ENCODE measurements around the gene LIG3. TPM values are rescaled to one million over a fixed set of nuclear protein-coding genes. Genes with fewer than 3 reads are reported as not detected.
"Not testable (repeated sequence)": the region's sequence is repeated elsewhere in the genome, so short reads cannot be mapped to it uniquely, and the experiment has no call there.

Gene LIG3
- total RNA-seq (2014; rRNA removed; shearing (Covaris generic)) = 20.9 and 27.9 TPM in 2 replicates

DNA sequence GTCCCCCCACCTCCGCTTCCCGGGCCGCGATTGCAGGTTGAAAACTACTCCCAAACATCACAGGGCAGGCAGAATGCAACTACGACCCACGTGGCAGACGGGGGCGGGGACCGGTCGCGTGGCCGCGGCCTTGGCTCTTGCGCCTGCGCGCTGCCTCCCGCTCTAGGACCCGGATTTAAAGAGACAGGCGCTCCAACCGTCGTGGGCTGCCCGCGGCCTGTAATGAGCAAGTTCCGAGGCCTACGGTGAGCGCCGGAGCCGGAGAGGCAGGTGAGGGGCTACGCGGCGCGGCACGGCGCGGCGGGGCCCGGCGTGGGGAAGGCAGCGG, at the start of gene LIG3:
LIG3 (plus strand) TSS at position 160 of the 328 bp plus-strand sequence. CDS start 2,494 bp downstream, outside the sequence.
- peak; percentile 88 for DNase-seq (ENCODE audit: low read depth)

GRCh38 chr17:34950780-34951179, 29.5 kb upstream of the LIG3 start:
- not testable (repeated sequence) for DNase-seq (ENCODE audit: low read depth)

- no peak for DNase-seq (ENCODE audit: low read depth)
Observed at GRCh38 chr17:34958438-34958837, 21.9 kb upstream of the LIG3 start.

GRCh38 chr17:34961093-34961911, 19.0 kb upstream of the LIG3 start, which contains the start of the genes CCT6B and ZNF830:
CCT6B (minus strand) TSS chr17:34961460; CDS start chr17:34961393, 67 bp downstream.
ZNF830 (plus strand) TSS chr17:34961540; CDS start chr17:34961567, 27 bp downstream.
- peak; percentile 91 for DNase-seq (ENCODE audit: low read depth)

DNA sequence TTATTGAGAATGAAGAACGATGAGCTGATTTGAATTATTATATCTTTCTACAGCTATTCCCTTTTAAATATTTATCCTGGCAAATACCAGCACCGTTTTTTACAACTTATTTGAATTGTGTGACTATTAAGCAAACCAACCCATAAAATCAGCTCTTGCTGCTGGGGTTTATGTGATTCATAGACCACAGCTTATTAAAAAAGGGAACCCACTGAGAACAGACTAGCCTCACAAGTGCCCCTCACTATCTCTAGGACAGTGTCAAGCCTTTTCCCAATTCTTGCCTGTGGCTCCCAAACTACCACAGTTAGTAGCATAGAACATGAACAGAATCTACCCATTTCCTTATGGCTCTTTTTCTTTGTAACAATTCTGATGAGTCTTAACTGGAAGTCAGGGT, 6.1 kb upstream of the LIG3 start:
- no peak for DNase-seq (ENCODE audit: low read depth)

GRCh38 chr17:34974794-34975785, 5.2 kb upstream of the LIG3 start:
- DNase-seq (ENCODE audit: low read depth) = peak; percentile 10

DNA sequence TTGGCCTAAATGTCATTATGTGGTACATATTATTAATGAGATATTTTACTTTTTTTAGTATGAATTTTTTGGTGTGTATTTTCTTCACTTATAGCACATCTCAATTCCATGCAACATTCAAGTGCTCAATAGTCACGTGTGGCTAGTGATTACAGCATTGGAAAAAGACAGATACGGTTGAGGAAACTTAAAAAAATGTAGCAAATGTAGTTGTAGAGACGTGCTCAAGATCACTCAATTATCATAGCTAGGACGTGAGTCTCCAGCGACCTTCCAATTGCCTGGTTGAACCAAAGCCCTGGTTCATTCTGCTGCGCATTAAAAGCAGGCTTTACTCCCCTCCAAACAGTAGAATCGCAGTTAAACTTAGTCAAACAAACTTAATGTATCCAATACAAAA, 1.2 kb upstream of the LIG3 start:
- DNase-seq (ENCODE audit: low read depth) = no peak

- no peak for DNase-seq (ENCODE audit: low read depth)
Observed at GRCh38 chr17:34979650-34980352, 511 bp upstream of the LIG3 start.

- peak; percentile 68 for DNase-seq (ENCODE audit: low read depth)
Observed at GRCh38 chr17:34980681-34981537, 597 bp downstream of the LIG3 start.

DNA sequence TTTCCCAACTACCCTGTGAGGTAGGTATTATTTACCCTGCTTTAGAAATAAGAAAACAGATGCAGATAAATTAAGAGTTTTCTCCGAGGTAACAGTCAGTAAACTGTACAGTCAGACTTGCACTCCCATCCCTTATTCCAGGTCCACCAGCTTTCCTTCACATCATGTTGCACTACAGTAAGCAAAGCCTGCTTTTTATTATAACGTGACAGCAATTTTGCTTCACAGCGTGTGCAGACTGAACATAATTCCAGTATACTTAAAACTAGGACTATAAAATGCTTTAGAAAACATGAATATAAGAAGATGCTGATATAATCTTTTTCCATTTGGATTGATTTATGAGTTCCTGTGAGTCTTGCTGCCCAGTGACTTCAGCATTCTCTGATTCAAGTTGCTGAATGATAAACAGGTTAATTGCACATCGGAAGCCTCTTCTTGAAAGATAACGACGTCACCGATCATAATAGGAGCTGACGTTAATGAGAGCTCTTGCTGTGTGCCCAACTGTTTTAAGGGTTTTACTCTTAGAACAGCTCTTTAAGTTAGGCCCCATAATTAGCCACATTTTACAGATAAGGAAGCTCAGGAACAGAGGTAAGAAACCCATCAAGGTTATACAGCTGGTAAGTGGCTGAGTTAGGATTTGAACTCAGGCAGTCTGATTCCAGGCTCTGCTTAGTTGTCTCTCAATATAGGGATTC, 1.4 kb downstream of the LIG3 start:
- DNase-seq (ENCODE audit: low read depth) = no peak

GRCh38 chr17:34987232-34987631, 6.9 kb downstream of the LIG3 start:
- no peak for DNase-seq (ENCODE audit: low read depth)

GRCh38 chr17:34988644-34989043, 8.3 kb downstream of the LIG3 start:
- DNase-seq (ENCODE audit: low read depth) = no peak

DNA sequence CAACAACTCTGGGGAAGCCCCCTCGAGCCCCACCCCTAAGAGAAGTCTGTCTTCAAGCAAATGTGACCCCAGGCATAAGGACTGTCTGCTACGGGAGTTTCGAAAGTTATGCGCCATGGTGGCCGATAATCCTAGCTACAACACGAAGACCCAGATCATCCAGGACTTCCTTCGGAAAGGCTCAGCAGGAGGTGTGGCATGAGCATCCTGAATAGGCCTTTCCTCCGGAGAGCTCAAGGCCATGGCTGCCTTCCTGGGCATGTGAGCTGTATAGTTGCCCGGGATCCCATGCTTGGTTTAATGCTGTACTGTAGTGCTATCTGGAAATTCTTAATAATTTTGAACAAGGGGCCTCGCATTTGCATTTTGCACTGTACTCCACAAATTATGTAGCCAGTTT, 9.2 kb downstream of the LIG3 start:
- no peak for DNase-seq (ENCODE audit: low read depth)

GRCh38 chr17:34990921-34991365, 10.6 kb downstream of the LIG3 start:
- DNase-seq (ENCODE audit: low read depth) = no peak

DNA sequence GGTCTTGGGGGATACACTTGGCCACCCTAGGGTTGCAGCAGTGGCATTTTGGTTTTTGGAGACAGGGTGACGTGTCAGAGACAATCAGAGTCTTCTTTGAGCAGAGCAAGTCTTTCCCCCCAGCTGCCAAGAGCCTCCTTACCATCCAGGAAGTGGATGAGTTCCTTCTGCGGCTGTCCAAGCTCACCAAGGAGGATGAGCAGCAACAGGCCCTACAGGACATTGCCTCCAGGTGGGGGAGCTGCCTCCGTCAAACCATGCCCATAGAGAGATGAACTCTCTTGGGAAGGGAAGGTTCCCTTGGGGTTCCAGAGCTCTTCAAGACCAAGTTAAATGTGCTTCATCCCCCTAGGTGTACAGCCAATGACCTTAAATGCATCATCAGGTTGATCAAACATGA, 11.3 kb downstream of the LIG3 start:
- no peak for DNase-seq (ENCODE audit: low read depth)

GRCh38 chr17:34993031-34993430, 12.7 kb downstream of the LIG3 start:
- DNase-seq (ENCODE audit: low read depth) = no peak

- DNase-seq (ENCODE audit: low read depth) = no peak
Observed at GRCh38 chr17:34996422-34997285, 16.3 kb downstream of the LIG3 start.

GRCh38 chr17:34997355-34997862, 17.1 kb downstream of the LIG3 start:
- no peak for DNase-seq (ENCODE audit: low read depth)

DNA sequence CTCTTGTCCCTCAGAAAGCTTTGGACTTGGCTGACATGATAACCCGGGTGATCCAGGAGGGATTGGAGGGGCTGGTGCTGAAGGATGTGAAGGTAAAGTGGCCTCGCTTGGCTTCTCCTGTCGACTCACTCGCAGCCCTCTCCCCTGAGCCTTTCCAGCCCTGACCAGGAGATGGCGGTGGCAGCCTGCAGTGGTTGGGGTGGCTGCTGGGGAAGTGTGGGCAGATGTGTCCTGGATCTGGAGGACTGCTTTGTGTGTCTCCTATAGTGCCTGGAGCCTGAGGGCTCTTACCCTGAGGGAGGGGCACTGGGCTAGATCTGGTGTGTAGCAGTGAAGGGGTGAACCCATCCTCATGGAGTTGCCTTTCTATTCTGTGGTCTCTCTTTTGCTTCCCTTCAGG, 17.9 kb downstream of the LIG3 start:
- peak; percentile 44 for DNase-seq (ENCODE audit: low read depth)
